HG03025 (cell line): Measurements from ENCODE around the gene CDC42EP5.
"Not testable (repeated sequence)": the region's sequence is repeated elsewhere in the genome, so short reads cannot be mapped to it uniquely, and the experiment has no call there.

ENCODE experiments used
- ATAC-seq: cut with Tn5 transposase; IDR thresholded peaks from one replicate; pipeline ENCODE4 v1.9.1; 2021; ENCODE audit warnings: mild to moderate bottlenecking, moderate library complexity; ENCODE audit not compliant: unreplicated experiment, low FRiP score

Gene CDC42EP5

DNA sequence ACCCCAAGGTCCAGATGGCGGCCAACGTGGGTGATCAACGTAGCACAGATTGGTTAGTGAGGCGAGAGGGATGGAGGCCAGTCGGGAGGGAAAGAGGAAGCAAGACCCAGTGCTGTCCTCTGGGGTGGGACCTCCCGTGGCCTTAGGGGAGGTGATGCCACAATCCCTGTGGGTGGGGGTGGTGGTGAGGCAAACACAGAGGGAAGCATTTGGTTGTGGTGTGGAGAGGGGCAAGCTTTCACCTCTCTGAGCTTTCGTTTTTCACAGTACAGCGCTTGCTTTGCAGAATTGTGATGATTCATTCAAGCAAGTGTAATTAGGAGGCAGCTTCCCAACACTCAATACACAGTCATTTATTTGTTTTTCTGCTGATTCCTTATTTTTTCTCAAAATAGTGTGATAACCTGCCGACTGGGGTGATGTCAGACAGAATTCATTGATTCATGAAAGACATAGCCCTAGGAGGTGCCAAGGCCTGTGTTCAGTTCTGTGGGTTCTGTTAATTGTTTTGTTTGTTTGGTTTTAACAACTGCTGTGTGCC, 21.7 kb downstream of the CDC42EP5 start:
- ATAC-seq, result no peak

- no peak for ATAC-seq
These were observed 23.4 kb downstream of the CDC42EP5 start for GRCh38 chr19:54449701-54450069.

- peak; percentile 79 for ATAC-seq
These were observed 24.1 kb downstream of the CDC42EP5 start, which contains the start of gene LENG8 for GRCh38 chr19:54448774-54449700. TSS of gene LENG8 (plus strand) at chr19:54449199. CDS start at chr19:54451345, 2,146 bp downstream.

- peak; percentile 26 for ATAC-seq
These were observed 24.9 kb downstream of the CDC42EP5 start for GRCh38 chr19:54448040-54448773.

DNA sequence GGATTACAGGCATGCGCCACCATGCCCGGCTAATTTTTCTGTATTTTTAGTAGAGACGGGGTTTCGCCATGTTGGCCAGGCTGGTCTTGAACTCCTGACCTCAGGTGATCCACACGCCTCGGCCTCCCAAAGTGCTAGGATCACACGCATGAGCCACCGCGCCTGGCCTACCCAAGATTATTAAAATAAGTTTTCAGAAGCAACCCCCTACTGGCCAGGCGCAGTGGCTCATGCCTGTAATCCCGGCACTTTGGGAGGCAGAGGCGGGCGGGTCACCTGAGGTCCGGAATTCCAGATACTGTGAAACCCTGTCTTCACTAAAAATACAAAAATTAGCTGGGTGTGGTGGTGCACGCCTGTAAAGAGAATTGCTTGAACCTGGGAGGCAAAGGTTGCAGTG, 26.7 kb downstream of the CDC42EP5 start:
- not testable (repeated sequence) for ATAC-seq

GRCh38 chr19:54444737-54445136, 28.4 kb downstream of the CDC42EP5 start:
- ATAC-seq, result no peak

- ATAC-seq, result no peak
These were observed 32.5 kb downstream of the CDC42EP5 start for GRCh38 chr19:54440641-54441040.

GRCh38 chr19:54439174-54439851, 33.8 kb downstream of the CDC42EP5 start:
- no peak for ATAC-seq

DNA sequence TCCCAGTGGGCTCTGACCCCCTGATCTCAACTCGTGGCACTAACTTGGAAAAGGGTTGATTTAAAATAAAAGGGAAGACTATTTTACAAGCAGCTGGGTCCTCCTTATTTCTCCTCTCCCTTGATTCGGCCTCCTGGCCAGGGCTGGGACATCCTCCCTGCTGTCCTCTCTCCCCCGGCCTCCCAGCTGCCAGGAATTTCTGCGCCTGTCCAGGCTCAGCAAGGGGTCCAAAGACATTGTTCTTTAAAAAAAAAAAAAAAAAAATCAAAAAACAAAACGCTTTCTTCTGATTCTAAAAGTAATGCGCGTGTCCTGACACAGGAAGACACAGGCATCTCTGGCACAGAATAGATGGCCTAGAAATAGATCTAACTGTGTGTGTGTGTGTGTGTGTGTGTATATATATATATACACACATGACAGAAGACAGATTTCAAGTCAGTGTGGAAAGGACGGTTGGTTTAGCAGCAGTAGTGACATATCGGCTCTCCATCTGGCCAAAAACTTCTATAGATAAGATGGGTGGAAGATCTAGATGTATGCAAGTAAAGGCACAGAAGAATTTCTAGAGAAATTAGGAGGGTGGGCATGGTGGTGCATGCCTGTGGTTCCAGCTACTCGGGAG, 36.4 kb downstream of the CDC42EP5 start:
- no peak for ATAC-seq

DNA sequence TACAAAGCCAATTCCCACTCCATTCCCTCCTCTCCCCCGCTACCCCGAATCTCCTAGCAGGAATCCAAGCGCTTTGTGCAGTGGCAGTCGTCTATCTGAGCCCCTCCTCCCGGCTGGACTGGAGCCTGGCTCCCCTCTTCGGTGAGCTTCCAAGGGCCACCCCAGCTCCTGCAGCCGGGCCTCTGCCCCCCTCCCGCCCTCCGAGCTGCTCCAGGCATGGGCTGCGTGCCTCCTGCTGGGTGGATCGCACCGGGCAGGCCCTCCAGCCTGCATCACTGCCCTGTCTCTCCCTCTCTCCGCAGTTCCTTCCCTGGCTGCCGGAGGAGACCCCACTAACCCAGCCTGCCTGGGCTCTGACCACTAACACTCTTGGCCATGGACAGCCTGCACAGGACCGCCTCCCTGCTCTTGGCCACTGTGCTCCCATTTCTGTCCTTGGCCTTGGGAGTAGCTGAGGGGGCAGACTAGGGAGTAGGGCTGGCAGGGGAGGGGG, 37.0 kb downstream of the CDC42EP5 start:
- ATAC-seq, result no peak

DNA sequence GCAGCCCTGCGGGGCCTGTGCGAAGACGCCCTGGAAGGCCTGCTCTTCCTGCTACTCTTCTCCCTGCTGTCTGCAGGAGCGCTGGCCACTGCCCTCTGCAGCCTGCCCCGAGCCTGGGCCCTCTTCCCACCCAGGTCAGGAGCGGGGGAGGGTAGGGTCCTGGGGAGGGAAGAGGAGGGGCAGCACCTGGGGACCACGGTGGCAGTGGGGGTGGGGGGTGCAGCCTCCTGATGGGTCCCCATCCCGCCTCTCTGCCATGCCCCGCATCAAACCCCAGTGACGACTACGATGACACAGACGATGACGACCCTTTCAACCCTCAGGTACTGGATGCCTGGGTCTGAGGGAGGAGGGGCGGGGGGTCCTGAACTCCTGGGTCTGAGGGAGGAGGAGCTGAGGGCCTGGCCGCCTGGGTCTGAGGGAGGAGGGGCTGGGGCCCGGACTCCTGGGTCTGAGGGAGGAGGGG, 37.5 kb downstream of the CDC42EP5 start:
- ATAC-seq, result no peak

- no peak for ATAC-seq
These were observed 38.3 kb downstream of the CDC42EP5 start for GRCh38 chr19:54434873-54435214.

DNA sequence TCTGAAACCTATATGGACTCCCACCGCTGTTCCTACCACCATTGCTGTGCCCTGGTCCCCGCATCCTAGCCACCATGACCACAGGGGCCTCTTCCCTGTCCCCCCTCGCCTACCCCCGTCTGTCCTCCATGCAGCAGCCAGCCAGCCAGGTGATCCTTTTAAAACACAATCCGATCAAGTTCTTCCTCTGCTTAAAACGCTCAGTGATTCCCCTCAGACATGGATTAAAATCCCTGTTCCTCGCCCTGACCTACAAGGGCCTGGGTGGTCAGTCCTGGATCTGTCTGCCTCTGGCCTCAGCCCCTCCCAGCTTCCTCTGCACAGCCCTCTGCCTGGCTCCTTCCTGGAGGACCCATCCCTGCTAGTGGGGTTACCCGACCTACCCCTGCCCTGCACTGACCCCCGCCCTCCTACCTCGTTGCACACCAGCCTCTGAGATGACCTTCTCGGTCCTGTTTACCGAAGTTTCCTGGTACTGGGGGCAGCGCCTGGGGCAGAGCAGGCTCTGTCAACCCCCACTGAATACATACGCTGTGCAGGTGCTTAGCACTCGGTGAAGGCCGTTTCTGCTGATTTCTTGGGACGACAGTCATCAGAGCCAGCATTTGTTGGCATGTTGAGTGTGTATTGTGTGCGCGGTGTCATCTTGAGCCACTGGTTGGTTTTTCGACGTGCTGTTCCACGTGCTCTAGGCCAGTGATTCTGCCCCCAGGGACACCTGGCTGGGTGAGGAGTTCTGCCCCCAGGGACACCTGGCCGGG, 38.8 kb downstream of the CDC42EP5 start:
- ATAC-seq, result no peak

DNA sequence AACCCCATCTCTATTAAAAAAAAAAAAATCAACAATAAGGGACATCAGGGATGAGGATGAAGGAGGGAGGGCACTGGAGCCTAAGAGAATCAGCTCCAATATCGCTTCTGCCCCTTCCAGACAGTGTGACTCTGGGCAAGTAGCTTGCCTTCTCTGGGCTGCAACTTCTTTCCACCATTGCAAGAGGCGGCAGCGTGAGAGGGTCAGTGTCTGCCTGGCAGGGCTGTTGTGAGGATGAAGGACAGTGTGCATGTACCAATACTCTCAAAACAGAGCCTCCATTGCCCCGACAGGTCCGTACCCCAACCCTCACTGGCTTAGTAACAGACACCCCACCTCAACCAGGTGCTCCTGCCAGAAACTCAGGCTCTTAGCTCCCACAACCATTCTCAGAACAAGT, 39.4 kb downstream of the CDC42EP5 start:
- ATAC-seq, result no peak

- ATAC-seq, result no peak
These were observed 40.9 kb downstream of the CDC42EP5 start for GRCh38 chr19:54432144-54432738.

DNA sequence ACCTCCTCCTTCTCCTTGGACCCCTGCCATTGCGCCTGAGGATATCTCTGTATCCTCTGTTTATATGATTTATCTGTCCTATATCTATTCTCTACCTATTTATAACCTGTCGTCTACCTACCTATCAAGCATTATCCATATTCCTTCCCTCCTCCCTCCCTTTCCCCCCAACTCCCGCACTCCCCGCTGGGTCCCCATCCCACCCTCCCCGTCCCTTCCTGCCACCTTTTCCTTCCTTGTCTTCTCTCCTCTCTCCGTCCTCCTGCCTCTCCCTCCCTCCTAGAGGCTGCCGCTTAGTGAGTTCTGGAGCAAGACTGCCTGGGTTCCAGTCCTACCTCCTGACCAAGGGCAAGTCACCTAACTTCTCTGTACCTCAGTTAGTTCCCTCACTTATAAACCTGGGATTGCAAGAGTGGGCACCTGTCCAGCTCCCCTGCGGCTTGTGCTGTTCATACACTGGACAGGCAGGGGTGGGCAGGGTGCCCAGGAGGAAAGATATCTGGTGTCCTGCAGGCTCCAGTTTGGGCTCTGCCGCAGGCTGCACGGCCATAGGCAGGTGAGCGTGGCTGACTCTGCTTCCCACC, 41.7 kb downstream of the CDC42EP5 start:
- ATAC-seq, result no peak

DNA sequence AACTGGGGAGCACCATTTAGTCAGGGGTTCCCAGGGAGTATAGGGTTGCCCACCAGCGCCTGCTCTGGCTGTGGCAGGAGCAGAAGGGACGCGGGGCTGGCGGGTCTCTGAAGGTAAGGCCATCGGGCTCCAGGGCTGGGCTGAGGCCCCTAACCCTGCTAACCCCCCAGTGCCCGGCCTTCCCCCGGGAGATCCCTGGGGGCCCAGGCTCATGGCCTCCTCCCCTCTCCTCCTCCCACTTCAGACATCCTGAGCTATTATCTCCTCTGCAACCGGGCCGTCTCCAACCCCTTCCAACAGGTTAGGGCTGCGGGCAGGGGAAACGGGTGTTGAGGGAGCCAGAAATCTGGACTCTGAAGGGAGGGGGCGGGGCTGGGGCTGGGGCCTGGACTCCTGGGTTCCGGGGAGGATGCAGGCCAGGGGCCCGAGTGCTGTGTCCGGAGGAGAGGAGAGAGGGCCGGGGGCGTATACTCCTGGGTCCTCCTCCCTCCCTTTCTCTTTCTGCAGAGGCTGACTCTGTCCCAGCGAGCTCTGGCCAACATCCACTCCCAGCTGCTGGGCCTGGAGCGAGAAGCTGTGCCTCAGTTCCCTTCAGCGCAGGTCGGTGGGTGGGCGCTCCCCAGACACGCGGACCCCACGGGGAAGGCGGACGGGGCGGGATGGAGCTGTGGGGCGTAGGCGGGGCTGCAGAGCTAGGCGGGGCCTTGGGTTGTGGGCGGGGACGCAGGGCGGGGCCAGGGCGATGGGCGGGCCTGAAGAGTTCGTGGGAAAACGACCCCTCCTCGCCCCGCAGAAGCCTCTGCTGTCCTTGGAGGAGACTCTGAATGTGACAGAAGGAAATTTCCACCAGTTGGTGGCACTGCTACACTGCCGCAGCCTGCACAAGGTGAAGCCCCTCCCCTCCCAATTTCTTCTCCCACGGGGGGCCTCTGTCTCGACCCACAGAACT, 42.5 kb downstream of the CDC42EP5 start:
- no peak for ATAC-seq
